Gastrocnemius medialis (tissue), 4 donors: ENCODE measurements around the gene RNPEP.

Experiments
- CTCF ChIP-seq, 5 experiments: fragments of 450-650 bp in 3 of 5; fragments of 200-600 bp in 2 of 5; sonication (generic) in 2 of 5; IDR thresholded peaks in 4 of 5; conservative IDR thresholded peaks in 1 of 5; 1 replicate in 4 of 5; 2 replicates in 1 of 5; pipeline ENCODE4 v1.5.1; 2016 to 2019; ENCODE audit warnings: antibody characterized with exemption in 5 of 5, mild to moderate bottlenecking in 3 of 5, moderate library complexity in 3 of 5
- POLR2A ChIP-seq, 2 donors: fragments of 450-650 bp; IDR thresholded peaks; one replicate each; pipeline ENCODE4 v1.6.1; 2017; ENCODE audit warnings: antibody characterized with exemption in 2 of 2, mild to moderate bottlenecking in 2 of 2, moderate library complexity in 2 of 2

DNA sequence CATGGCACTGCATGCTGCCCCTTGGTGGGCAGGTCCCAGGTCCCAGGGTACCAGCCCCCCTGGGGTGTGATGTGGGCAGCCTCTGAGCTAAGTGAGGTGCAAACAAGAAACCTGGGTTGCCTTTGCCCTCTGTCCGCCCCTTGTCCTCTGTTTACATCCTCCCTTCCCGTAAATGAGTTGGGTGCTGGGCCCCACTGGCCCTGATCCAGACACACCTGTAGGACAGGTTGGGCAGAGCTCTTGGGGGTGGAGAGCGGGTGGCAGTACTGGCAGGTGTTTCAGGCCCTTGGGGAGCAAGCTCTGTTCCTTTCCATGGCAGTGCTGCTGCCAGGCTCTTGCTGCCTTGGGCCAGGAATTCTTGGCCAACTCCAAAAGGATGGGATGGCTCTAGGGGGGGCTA is 63.8 kb downstream of the RNPEP start:
- TF ChIP-seq CTCF (IDR thresholded peaks at IDR 0.05 in 4 of 5, conservative IDR thresholded peaks at IDR 0.05 in 1 of 5) (no peak), POLR2A (IDR thresholded peaks at IDR 0.05) (no peak)
